Femur (tissue), 1 donor: ENCODE data around the gene PMF1.
"Not testable (repeated sequence)": the region's sequence is repeated elsewhere in the genome, so short reads cannot be mapped to it uniquely, and the experiment has no call there.

Source experiments
- DNase-seq: peaks from one replicate; pipeline ENCODE4 v3.0.0-alpha.2; 2017

Gene PMF1

DNA sequence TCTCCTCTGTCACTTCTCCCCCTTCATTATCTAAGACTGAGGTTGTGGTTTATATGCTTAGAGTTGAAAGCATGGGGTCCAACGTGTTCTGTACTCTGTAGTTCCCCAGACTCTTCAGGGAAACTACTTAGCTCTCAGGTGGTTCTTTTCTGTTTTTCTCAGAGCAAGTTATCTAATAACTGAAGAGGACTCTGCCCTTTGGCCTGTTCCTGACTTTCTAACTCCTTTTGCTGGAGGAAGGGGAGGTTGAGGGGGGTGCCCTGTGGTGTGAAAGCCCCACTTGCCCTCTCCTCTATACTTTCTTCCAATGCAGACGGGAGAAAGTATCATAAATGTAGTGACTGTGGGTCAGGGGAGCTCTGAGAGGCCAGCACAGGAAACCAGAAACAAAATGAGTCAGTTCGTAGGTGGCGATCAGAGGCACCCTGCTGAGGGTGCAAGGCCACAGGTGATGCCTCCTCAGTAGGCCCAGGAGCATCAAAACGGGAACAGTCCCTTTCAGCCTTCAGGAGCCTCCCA, 13.9 kb upstream of the PMF1 start:
- no peak for DNase-seq

DNA sequence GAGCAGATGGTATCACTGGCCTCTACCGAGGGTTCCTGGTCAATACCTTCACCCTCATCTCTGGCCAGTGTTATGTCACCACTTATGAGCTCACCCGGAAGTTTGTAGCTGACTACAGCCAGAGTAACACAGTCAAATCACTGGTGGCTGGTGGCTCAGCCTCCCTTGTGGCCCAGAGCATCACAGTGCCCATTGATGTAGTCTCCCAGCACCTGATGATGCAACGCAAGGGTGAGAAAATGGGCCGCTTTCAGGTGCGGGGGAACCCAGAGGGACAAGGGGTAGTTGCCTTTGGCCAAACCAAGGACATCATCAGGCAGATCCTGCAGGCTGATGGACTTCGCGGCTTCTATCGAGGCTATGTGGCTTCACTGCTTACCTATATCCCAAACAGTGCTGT, 12.8 kb upstream of the PMF1 start:
- no peak for DNase-seq

DNA sequence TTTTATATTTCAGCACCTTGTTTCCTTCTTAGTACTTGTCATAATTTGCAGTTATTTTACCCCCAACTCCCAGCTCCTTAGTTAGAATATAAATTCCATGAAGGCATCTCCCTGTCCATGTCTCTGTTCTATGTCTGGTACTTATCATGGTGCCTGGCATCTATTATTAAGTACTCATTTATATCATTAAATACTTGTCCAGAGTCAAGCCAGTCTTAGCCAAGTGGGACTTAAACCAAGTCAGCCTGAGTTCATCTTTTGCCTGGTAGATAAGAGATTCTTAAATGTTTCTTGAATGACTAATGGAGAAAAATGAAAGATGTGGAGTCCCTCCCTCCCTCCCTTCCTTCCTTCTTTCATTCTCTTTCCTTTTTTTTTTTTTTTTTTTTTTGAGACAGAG, 9.5 kb upstream of the PMF1 start:
- DNase-seq: no peak

DNA sequence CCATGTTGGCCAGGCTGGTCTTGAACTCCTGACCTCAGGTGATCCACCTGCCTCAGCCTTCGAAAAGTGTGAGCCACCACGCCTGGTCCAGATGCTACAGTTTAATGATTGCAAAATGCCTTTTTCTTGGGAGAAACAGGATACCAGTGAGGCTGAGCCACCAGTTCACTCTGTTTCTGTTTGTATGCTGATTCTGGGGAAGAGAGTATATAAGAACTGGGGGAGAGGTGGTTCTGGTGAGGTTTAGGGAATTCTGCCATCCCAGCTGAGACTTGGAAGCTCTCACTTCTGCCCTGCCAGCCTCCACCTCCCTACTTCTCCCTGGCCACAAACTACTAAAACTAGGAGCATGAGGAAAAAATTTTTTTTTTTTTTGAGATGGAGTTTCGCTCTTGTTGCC, 8.1 kb upstream of the PMF1 start:
- DNase-seq: no peak

DNA sequence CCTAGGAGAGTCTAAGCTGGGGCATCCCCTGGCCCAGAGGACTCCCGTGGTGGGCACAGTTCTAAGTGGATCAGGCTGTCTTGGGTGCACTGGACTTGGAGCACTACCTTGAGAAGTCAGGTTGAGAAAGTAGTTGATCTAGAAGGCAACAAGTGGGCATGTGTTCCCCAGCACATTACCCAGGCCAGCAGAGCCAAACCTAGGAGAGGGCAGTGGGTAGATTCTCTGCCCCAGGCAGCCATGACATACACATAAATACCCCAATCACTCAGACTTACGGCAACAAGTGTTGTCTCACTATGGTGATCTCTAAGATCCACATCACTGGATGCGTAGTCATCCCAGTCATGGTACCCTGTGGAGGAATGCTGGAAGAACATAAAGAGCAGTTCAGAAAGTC, 1.6 kb upstream of the PMF1 start:
- no peak for DNase-seq

DNA sequence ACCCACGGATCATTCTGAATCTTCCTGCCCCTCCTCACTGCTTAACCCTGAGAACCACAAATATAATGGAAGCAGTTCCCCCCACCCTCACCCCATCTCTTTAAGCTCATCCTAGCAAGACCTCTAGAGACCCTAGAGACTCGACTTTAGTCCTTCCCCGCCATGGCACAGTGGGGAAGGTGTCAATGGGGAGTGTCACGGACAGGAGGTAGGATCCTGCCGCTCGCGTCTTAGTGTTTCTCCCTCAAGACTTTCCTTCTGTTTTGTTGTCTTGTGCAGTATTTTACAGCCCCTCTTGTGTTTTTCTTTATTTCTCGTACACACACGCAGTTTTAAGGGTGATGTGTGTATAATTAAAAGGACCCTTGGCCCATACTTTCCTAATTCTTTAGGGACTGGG, 677 bp upstream of the PMF1 start:
- DNase-seq: no peak

DNA sequence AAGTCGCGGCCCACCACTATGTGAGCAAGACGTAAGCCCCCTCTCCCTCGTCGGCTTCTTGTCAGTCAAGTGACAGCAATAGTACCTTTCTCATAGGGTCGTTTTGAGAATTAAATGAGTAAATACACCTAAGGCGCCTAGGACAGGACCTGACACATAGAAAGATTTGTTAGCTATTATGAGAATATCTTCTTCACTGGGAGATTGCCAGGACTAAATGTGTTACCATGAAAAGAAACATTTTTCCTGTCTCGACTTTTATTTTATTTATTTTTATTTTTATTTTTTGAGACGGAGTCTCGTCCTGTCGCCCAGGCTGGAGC, 798 bp downstream of the PMF1 start:
- DNase-seq: no peak

DNA sequence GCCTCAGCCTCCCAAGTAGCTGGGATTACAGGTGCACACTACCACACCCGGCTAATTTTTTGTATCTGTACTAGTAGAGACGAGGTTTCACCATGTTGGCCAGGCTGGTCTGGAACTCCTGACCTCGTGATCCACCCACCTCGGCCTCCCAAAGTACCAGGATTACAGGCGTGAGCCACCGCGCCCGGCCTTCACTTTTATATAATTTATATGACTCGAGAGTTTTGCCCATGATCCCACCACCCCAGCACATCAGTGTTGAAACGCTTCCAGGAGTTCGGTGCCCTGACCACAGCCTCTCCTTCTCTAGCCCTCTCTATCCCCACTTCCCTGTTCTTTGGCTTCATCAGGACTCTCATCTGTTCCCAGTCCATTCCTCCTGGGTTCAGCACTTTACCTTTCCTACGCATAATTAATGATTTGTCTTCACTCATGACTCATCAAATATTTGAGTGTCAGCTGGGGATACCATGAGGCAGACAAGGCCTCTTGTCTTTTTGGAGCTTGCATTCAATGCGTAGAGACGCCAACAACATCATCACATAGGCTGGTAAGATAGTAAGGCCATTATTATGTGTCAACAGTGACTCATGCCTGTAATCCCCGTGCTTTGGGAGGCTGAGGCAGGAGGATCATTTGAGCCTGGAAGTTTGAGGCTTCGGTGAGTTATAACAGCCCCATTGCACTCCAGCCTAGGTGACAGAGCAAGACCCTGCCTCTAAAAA, 1.4 kb downstream of the PMF1 start:
- no peak for DNase-seq

DNA sequence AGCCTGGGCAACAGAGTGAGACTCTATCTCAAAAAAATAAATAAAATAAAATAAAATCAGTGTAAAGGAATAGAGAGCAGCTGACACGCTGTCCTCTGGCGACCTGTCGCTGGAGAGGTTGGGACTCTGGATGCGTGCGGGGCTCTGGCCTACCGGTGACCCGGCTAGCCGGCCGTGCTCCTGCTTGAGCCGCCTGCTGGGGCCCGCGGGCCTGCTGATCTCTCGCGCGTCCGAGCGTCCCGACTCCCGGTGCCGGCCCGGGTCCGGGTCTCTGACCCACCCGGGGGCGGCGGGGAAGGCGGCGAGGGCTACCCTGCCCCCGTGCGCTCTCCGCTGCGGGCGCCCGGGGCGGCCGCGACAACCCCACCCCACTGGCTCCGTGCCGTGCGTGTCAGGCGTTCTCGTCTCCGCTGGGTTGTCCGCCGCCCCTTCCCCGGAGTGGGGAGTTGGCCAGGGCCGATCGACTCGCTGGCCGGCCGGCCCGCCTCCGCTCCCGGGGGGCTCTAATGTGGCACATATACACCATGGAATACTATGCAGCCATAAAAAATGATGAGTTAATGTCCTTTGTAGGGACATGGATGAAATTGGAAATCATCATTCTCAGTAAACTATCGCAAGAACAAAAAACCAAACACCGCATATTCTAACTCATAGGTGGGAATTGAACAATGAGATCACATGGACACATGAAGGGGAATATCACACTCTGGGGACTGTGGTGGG, 3.7 kb downstream of the PMF1 start:
- DNase-seq: not testable (repeated sequence)

DNA sequence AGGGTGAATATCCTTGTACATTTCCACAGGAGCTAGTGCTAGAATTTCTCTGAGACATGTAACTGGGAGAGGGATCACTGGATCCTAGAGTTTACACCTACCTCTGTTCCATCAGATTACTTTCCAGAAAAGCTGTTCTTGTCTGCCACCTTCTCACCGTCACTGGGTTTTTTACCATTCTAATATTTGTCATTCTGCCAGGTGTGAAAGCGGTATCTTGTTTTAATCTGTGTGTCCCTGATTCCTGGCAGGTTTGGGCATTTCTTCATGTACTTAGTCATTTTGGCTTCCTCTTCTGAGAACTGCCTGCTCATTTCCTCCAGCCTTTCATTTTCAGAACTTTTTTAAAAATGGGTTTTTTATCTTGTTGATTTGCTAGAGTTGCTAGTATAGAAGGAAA, 5.1 kb downstream of the PMF1 start:
- DNase-seq: no peak

DNA sequence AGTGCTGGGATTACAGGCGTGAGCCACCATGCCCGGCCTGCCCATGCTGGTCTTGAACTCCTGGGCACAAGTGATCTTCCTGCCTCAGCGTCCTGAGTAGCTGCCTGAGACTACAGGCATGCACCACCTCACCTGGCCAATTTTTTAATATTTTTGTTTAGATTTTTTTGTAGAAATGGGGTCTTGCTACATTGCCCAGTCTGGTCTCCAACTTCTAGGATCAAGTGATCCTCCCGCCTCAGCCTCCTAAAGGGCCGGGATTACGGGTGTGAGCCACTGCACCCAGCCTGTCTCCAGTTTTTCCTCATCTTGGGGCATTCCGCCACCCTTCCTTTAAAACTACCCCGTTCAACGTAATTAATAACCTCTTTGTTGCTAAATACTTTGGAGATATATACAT, 7.4 kb downstream of the PMF1 start:
- no peak for DNase-seq

DNA sequence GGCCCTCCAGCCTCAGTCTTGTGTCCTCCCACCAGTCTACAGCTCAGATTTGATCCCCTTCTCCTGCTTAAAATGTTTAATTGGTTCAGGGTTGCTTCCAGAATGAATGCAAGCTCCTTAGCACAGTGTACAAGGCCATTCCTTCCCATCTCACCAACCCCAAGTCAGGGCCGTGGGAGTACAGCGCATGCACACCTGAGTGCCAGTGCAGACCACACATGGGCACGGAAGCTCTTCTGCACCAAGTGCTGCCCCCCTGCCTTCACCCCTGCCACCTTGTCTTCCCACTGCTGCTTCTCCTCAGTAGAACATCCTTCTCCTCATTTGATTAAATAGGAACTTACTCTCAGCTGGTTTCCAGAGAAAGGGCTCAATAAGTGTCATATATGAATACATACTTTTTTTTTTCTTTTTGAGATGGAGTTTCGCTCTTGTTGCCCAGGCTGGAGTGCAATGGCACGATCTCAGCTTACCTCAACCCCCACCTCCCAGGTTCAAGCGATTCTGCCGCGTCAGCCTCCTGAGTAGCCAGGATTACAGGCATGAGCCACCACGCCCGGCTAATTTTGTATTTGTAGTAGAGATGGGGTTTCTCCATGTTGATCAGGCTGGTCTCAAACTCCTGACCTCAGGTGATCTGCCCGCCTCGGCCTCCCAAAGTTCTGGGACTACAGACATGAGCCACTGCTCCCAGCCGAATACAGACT, 9.3 kb downstream of the PMF1 start:
- DNase-seq: no peak

DNA sequence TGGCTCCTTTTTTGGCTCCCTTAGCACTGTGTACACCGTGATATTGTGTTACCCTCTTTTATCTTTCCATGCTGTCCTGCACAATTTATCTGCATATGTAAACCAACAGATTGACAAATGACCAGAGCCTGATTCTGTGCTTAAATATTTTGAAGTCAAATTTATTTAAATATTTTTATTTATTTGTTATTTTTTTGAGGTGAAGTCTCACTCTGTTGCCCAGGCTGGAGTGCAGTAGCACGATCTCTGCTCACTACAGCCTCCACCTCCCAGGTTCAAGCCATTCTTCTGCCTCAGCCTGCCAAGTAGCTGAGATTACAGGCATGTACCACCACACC, 12.8 kb downstream of the PMF1 start:
- no peak for DNase-seq

DNA sequence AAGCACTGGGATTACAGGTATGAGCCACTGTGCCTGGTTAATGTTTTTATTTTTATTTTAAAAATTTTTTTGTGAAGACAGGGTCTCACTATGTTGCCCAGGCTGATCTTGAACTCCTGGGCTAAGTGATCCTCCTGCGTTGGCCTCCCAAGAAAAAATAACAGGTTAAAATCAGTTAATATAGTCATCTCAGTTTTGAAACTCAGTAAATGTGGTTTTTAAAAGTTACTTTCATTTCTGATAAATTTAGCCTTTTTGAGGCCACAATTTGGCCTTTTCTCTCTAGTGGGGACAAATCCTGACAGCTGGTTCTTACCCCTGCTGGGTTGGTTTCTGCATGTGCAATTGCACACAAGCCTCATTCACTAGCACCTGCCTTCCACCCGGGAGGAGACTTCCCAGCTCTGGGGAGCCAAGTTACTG, 13.3 kb downstream of the PMF1 start:
- no peak for DNase-seq

DNA sequence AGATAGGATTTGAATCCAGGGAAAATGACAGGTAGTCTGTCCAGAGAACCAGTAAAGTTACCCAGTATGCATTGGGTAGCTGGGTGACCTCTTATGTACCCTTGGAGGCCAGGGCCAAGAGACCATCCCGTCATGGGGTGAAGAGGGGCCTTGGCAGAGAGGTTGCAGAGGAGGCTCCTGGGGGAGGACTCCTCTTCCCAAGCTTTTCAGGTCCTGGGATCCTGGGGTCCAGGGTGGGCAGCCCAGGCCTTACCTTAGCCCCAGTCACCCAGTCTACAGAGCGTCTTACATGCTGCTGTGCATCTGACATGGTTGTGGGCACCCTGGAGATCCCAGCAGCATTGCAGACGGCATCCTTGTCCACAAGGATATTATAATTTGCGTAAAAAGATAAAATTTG, 14.0 kb downstream of the PMF1 start:
- DNase-seq: no peak

DNA sequence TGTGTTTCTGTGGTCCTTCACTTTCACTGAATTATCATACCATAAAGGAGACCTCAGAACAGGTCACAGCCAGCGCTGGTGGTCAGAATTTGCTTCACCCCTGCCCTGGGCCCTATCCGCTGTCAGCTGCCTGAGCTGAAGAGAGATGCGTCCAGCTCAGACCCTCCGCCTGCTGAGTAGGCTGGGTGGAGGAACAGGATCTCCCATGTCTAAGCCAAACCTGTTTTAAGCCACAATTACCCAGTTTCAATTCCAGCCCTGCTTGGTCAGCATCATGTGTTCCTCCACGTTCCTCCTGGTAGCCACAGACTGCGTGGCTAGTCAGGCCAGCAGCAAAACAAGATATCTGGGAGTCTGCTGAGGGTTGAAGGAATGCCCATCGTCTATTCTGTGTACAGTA, 15.7 kb downstream of the PMF1 start:
- no peak for DNase-seq

DNA sequence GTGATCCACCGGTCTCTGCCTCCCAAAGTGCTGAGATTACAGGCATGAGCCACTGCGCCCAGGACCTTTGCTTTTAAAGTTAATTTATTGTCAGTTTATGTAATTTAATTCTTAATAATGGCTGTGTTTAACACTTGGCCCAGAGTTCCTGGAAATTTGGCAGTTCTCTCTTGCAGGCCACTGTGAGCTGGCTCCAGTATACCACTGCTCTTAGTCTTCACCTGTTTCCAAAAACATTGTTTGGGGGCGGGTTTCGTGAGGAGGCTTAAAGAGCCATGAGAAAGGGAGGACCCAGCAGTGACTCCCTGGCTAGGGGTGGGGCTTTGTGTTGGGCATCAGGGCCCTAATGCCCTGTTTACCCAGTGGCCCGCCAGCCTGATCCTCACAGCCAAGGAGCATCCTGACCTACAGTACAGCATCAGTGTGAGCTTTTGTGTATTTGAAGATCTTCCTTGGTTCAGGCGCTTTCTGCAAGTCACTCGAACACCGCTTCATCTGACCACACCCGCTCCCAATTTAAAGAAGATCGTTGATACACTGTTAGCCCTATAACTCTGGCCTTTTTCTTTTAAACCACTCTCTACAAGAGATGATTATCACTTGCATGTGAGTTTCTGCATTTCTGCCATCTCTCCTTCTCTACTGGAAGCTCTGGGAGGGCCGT, 17.1 kb downstream of the PMF1 start:
- DNase-seq: no peak

DNA sequence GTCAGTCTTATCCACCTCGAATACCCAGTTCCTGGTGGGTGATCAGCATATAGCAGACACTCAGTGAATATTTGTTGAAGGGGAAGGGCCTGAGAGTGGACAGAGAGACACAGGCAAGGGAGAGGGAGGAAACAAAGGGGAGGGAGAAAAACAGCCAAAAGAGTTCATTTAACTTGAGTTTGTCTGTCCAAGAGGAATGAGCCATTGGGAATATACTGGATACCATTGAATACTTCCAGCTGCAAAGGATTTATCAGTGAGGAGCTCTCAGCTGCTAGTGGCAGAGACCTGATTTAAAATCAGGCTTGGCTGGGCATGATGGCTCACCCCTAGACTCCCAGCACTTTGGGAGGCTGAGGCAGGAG, 17.6 kb downstream of the PMF1 start:
- no peak for DNase-seq

DNA sequence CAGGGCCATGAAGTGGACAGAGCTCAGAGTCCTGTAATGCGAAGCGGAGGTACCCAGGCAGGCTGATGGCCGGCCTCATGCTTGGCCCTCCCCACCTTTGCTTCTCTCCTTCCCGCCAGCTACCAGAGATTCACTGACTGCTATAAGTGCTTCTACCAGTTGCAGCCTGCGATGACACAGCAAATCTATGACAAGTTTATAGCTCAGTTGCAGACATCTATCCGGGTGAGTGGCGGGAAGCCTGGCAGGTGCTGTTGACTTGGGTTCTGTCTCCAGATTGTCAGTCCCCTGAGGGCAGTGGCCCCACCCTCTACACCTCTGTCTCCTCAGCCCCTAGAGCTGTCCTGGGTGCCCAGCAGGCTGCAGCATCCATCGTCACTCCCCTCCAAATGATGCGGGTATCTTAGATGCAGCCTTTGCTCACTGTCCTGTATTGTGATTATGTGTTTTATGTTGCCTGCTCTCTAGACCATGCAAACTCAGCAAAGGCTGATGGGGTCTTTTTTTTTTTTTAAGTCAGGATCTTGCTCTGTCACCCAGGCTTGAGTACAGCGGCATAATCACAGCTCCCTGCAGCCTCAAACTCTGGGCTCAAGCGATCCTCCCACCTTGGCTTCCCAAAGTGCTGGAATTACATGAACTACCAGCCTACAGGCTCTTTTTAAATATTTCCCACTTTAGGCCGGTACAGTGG, 19.5 kb downstream of the PMF1 start:
- DNase-seq: no peak

DNA sequence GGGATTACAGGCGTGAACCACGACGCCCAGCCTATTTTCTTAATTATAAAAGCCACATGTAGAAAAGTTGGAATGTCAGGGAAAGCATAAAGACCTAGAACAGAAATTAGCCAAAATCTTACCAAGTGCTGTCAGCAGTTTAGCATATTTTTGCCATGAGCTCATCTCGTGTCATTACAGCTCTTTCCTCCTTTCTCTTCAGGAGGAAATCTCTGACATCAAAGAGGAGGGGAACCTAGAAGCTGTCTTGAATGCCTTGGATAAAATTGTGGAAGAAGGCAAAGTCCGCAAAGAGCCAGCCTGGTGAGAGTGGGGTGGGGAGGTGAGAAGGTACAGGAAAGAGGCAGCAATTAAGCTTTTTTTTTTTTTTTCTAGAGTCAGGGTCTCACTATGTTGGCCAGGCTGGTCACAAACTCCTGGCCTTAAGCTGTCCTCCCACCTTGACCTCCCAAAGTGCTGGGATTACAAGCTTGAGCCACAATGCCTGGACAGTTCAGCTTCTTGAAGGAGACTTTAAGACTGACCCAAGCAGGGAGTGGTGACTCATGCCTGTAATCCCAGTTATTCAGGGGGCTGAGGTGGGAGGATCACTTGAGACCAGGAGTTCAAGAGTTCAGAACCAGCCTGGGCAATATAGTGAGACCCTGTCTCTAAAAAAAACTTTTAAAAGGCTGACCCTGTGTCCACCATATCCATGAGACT, 20.8 kb downstream of the PMF1 start:
- DNase-seq: no peak

DNA sequence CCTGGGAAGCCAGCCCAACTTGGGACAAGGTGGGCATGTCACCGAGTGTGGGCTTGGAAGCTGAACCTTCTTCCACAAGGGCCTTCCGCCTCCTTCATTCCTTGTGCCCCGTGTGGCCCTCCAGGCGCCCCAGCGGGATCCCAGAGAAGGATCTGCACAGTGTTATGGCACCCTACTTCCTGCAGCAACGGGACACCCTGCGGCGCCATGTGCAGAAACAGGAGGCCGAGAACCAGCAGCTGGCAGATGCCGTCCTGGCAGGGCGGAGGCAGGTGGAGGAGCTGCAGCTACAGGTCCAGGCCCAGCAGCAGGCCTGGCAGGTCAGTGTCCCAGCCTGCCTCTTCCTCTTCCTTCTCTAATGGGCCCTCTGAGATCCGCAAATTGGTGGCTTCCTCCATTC, 23.4 kb downstream of the PMF1 start:
- no peak for DNase-seq

DNA sequence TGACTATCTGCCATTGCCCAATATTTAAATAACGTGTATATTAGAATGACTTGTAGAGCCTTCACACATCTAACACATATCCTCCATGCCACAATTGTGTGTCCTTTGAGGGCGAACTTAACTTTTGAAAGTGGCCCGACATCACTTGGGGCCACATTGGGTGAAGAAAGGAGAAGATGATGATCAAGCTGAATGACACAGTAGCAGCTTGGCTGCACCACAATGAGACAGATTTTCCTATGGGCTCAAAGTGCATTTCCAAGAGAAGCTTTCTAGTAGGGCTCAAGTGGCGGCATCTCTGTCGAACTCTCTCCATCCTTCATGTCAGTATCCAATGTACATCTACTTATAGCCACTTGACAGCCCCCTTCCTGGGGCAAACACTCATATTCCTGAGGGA, 25.4 kb downstream of the PMF1 start:
- no peak for DNase-seq
